Uterus (tissue), 4 donors: ENCODE results near the gene SKAP1. TPM values are rescaled to one million over a fixed set of nuclear protein-coding genes. Genes with fewer than 3 reads are reported as not detected.

Experiments
- DNase-seq, 2 donors: peaks; one replicate each; pipeline ENCODE4 v3.0.0-alpha.2; 2019 to 2020
- H3K27ac ChIP-seq, 2 donors: fragments of 200-600 bp; sonication (generic); 1 replicate in 1 of 2; 2 replicates in 1 of 2; pipeline ENCODE4 v1.5.1; 2016 to 2018
- H3K27me3 ChIP-seq, 2 donors: fragments of 200-600 bp; sonication (generic); one replicate each; pipeline ENCODE4 v1.5.1; 2018 to 2019; ENCODE audit warnings: control low read depth in 1 of 2
- H3K36me3 ChIP-seq, 2 donors: fragments of 200-600 bp; sonication (generic); one replicate each; pipeline ENCODE4 v1.5.1; 2019; ENCODE audit warnings: control low read depth in 1 of 2
- H3K4me1 ChIP-seq, 2 donors: fragments of 200-600 bp; sonication (generic); one replicate each; pipeline ENCODE4 v1.5.1; 2018 to 2019; ENCODE audit warnings: control low read depth in 1 of 2
- H3K4me3 ChIP-seq, 2 donors: fragments of 200-600 bp; sonication (generic); 1 replicate in 1 of 2; 2 replicates in 1 of 2; pipeline ENCODE4 v1.5.1; 2018 to 2019; ENCODE audit warnings: mild to moderate bottlenecking in 1 of 2
- H3K9me3 ChIP-seq, 2 donors: fragments of 200-600 bp; sonication (generic); one replicate each; pipeline ENCODE4 v1.5.1; 2019; ENCODE audit warnings: control low read depth in 1 of 2
- POLR2A ChIP-seq, 2 donors: fragments of 450-650 bp; IDR thresholded peaks; one replicate each; pipeline ENCODE4 v1.6.1; 2016; ENCODE audit warnings: antibody characterized with exemption in 2 of 2, mild to moderate bottlenecking in 1 of 2, moderate library complexity in 1 of 2
- intact Hi-C: fragments of 100-400 bp; cut with DNase I; formaldehyde crosslinking; loops from one replicate; pipeline ENCODE4 v1.15.1; 2023; ENCODE audit warnings: low total_unique reads
- total RNA-seq, 4 donors: library from RNA; depleted of rRNA in 3 of 4; stranded (reverse); fragments of >200 nt in 3 of 4; gene quantifications; one replicate each; pipeline versions ENCODE4 v1.1.0 to v1.2.4, GENCODE V29; 2014 to 2023
- TF ChIP-seq, protein P1 (sequence below), 4 experiments: fragments of 200-600 bp in 2 of 4; fragments of 450-650 bp in 2 of 4; sonication (generic) in 2 of 4; IDR thresholded peaks; one replicate each; pipeline ENCODE4 v1.5.1; 2016 to 2019; ENCODE audit warnings: antibody characterized with exemption in 4 of 4, mild to moderate bottlenecking in 2 of 4, moderate library complexity in 1 of 4
- donor health status: DM: yes; HTN: yes; CAD: no.

SKAP1 gene
- total RNA-seq, 4 donors from 2014 or later = 0.51 to 2.4 (median 1.9) TPM; not detected in 1

DNA sequence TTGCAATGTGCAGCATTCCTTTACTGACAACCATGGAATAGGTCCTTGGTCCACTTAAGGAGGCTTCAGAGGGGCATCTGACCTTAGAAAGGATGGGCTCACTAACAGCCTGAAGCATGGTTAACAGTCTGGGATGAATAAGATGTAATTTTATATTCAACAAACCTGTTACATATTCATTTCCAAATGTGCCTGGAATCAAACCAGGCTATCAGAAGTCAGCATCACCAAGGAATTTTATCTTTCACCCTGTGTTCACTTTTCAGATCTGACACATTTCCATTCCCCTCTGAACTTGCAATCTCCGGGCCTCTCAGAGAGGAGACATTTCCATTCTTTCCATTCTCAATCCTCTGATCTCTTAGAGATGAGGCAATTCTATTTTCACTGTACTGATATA lies 260.1 kb downstream of the SKAP1 start:
- TF ChIP-seq, protein P1, sequence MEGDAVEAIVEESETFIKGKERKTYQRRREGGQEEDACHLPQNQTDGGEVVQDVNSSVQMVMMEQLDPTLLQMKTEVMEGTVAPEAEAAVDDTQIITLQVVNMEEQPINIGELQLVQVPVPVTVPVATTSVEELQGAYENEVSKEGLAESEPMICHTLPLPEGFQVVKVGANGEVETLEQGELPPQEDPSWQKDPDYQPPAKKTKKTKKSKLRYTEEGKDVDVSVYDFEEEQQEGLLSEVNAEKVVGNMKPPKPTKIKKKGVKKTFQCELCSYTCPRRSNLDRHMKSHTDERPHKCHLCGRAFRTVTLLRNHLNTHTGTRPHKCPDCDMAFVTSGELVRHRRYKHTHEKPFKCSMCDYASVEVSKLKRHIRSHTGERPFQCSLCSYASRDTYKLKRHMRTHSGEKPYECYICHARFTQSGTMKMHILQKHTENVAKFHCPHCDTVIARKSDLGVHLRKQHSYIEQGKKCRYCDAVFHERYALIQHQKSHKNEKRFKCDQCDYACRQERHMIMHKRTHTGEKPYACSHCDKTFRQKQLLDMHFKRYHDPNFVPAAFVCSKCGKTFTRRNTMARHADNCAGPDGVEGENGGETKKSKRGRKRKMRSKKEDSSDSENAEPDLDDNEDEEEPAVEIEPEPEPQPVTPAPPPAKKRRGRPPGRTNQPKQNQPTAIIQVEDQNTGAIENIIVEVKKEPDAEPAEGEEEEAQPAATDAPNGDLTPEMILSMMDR (IDR thresholded peaks at IDR 0.05) = no peak
- TF ChIP-seq POLR2A (IDR thresholded peaks at IDR 0.05) = no peak
- Histone ChIP-seq H3K4me3 (no peak overlapping the region), H3K27ac (no peak overlapping the region), H3K36me3 (no peaks in the 10 kb centered on the region), H3K4me1 (no peaks in the 10 kb centered on the region), H3K27me3 (no peaks in the 10 kb centered on the region), H3K9me3 (no peaks in the 10 kb centered on the region)
- DNase-seq = no peak
- intact Hi-C loops = no loop called here

DNA sequence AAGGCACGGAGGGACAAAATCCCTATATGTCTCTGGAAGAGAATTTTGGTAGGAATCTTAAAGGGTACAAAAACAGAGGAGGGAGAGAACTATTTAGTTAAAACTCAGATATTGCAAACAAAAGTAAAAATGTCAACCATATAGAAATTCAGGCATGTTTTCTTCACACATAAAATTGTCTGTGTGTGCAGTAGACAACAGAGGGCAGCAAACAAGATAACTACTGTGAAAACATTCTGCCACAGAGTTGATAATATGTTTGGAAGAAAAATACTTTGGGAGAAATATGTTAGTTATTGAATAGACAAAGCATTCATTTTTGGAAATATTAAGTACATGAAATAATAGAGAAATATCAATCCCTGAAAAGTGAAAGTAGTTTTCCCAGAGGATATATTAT lies 266.2 kb downstream of the SKAP1 start:
- H3K4me1 ChIP-seq = no peaks in the 10 kb centered on the region
- H3K9me3 ChIP-seq = no peaks in the 10 kb centered on the region
- no peak for TF ChIP-seq POLR2A (IDR thresholded peaks at IDR 0.05)
- TF ChIP-seq, protein P1 (IDR thresholded peaks at IDR 0.05) = no peak
- no peak overlapping the region for H3K4me3 ChIP-seq
- no peaks in the 10 kb centered on the region for H3K27me3 ChIP-seq
- no peaks in the 10 kb centered on the region for H3K36me3 ChIP-seq
- DNase-seq = no peak
- intact Hi-C loops = no loop called here
- no peak overlapping the region for H3K27ac ChIP-seq

DNA sequence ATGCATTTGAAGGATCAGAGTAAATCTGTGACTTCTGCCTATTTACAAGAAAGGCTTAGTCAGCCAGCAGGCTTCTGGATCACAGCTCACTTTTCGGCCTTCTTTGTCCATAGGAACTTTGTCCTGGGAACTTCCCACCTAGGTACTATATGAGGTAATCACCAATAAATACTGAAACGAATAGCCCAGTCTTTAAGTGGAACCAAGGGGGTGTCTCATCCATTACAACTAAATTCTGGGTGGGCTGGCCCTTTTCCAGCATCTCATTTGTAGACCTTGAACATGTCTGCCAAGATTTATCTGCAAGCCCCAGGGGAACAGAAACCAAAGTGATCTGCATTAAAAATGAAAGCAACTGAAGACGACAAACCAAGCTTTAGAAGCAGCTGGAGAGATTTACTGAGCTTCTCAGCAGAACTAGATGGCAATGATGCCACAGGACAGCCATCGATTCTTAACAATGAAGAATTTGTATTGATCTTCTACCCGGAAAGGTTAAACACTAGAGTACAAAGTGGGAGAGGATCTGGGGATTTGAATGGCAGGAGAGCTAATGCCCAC lies 267.0 kb downstream of the SKAP1 start:
- Histone ChIP-seq H3K36me3 (no peaks in the 10 kb centered on the region), H3K9me3 (no peaks in the 10 kb centered on the region), H3K4me1 (no peaks in the 10 kb centered on the region), H3K27ac (no peak overlapping the region), H3K27me3 (no peaks in the 10 kb centered on the region), H3K4me3 (no peak overlapping the region)
- no peak for DNase-seq
- intact Hi-C loops = no loop called here
- no peak for TF ChIP-seq POLR2A (IDR thresholded peaks at IDR 0.05)
- TF ChIP-seq, protein P1 (IDR thresholded peaks at IDR 0.05) = no peak

DNA sequence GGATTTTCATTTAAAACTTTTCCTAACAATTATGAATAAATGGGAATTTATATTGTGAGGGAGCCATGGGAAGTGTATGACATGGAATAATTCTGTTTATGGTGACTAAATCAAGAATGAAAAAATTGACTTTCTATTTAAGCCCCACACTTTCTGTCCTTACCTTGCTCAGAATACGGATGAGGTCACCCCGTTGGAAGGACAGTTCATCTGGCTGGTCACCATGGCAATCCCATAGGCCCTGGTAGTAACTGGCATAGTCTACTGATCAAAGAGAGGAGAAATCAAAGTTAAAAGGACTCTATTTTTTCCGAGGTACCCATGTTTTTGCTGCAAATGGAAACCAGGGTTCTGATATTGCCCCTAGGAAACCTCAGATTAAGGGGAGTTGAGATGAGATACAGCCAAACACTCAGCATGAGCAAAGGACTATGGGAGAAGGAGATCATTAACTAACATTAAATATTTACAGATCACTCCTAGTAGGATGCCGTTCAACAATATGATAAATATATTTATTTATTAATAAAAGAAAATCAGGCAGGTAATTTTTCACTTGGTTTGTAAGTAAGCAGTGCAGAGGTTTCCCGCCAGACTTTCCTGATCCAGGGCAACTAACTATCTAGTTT lies 267.6 kb downstream of the SKAP1 start:
- no peaks in the 10 kb centered on the region for H3K9me3 ChIP-seq
- TF ChIP-seq, protein P1 (IDR thresholded peaks at IDR 0.05) = no peak
- TF ChIP-seq POLR2A (IDR thresholded peaks at IDR 0.05) = no peak
- no peaks in the 10 kb centered on the region for H3K4me1 ChIP-seq
- no peaks in the 10 kb centered on the region for H3K27me3 ChIP-seq
- intact Hi-C loops = no loop called here
- DNase-seq = no peak
- H3K27ac ChIP-seq = no peak overlapping the region
- H3K36me3 ChIP-seq = no peaks in the 10 kb centered on the region
- H3K4me3 ChIP-seq = no peak overlapping the region

DNA sequence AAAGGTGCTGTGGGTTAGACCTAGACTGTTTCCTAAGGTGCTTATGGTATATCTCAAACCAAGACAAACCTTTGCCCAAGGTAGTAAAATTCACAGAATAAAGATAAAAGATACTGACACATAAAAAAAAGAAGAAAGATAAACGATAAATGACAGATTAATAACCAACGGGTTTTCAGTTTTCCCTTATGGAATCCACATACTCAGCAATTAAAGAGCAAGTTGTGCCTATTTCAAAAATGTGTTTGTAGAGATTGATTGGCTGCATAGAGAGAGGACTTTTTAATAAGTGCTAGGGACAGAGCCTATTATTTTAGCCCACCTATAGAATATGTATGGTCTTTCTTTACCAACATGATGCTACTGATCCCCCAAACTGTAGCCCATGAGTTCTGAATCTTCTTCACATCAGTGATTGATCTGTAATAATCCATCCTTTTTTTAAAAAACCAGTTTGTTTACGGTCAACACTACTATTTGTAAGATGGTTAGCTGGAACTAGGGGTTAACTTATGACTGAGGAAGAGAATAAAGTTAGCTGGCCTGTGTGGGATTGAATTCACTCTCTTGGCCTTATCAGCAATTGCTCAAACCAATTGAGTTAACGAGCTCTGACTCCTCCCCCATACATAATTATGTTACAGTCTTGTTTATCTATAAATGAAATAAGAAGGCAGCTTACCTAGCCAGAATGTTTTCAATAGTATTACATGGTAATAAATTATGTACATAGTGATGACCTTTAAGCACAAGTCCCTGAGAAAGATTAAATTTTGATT lies 268.7 kb downstream of the SKAP1 start:
- TF ChIP-seq, protein P1 (IDR thresholded peaks at IDR 0.05) = no peak
- no peak for TF ChIP-seq POLR2A (IDR thresholded peaks at IDR 0.05)
- H3K36me3 ChIP-seq = no peaks in the 10 kb centered on the region
- intact Hi-C loops = no loop called here
- no peaks in the 10 kb centered on the region for H3K4me1 ChIP-seq
- DNase-seq = no peak
- no peak overlapping the region for H3K27ac ChIP-seq
- no peaks in the 10 kb centered on the region for H3K9me3 ChIP-seq
- no peaks in the 10 kb centered on the region for H3K27me3 ChIP-seq
- H3K4me3 ChIP-seq = no peak overlapping the region
